ENCODE results near the gene VWCE.
"Not testable (repeated sequence)": the region's sequence is repeated elsewhere in the genome, so short reads cannot be mapped to it uniquely, and the experiment has no call there.

Gene VWCE

GRCh38 chr11:61211327-61211952 is 83.7 kb downstream of the VWCE start:
- DNase-seq (ENCODE audit: low read depth in 2 of 2), result not testable (repeated sequence)

DNA sequence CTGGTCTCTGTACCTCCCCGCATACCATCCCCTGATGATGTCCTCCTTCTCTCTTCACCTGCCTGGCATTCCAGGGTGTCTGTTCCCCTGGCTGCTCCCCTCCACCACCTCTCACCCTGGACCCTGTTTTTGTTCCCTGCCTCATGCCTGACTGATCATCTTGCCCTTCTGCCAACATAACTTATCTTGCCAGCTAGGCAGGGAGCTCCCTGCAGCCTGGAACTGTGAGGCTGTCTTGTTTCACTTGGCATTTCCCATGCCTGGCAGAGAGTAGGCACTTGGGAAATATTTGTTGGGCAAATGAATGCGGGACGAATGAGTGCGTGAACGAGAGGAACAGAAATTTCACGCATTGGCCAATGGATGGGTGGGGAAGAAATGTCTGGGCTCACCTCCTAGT is 84.5 kb downstream of the VWCE start:
- DNase-seq (ENCODE audit: low read depth in 2 of 2), result not testable (repeated sequence)

Data from stimulated activated CD8-positive, alpha-beta memory T cell treated with anti-CD3 and anti-CD28 coated beads, Interleukin-7, amount 100 ng/mL, for 4 hours (primary cell).